Measurements from ENCODE around the gene PIK3R2.

The PIK3R2 gene

DNA sequence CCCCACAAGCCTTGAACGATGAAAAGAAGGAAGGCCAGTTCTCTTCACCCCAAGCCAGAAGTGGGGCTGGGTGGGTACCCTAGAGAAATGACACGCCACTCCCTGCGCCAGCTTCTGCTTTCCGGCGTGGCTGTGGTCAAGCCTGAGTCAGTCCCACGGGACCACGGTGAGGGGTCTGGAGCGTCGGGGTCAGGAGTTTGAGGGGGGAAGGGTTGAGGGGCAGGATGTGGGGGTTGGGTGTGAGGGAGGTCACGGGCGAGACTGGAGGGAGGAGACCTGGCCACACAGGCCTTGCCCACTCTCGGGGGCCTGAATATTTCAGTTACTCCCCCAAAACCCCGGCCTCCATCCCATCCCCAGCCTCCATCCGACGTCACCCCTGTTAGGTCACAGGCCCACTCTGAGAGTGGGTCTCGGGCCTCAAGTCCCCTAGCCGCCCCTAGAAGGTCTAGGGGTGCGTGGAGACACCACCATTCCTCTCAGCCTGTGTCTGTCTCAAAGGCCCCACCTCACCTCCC lies 20.1 kb downstream of the PIK3R2 start:
- no peak for DNase-seq (ENCODE audit: low read depth, low spot score)

DNA sequence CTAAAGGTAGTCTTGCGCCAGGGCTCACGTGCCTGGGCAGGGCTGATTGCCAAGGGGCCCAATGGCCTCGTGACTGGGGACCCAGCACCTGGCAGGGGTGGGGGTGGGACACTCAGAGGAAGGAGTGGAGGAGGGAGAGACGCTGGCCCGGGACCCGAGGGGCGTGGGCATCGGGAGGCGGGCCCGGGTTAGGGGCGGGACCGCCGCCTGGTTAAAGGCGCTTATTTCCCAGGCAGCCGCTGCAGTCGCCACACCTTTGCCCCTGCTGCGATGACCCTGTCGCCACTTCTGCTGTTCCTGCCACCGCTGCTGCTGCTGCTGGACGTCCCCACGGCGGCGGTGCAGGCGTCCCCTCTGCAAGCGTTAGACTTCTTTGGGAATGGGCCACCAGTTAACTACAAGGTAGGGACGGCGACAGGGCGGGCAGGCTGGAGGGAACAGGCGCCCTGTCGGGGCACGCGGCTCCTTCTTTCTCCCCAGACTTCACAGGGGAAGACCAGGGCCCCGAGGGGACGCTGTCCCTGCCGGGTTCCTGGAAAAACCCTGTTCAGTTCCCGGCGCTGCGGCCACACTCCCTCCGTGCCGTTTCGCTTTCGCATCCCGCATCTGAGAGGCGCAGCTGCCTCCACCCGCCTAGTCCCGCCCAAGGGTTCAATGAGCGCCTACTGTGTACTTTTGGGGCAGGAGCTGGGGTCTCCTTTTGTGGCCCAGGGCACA lies 20.8 kb downstream of the PIK3R2 start, which contains the start of gene IFI30:
Gene IFI30 (plus strand): TSS at position 242 of the 717 bp plus-strand sequence. CDS start 29 bp downstream, at position 271.
- DNase-seq (ENCODE audit: low read depth, low spot score): peak; percentile 60

DNA sequence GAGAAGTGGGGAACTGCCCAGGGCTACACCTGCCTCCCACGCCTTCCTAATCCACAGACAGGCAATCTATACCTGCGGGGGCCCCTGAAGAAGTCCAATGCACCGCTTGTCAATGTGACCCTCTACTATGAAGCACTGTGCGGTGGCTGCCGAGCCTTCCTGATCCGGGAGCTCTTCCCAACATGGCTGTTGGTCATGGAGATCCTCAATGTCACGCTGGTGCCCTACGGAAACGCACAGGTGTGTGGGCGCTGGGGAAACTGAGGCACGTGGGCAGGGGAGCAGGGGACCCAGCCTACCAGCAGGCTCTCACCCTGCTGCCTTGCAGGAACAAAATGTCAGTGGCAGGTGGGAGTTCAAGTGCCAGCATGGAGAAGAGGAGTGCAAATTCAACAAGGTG lies 22.0 kb downstream of the PIK3R2 start:
- DNase-seq (ENCODE audit: low read depth, low spot score): no peak

DNA sequence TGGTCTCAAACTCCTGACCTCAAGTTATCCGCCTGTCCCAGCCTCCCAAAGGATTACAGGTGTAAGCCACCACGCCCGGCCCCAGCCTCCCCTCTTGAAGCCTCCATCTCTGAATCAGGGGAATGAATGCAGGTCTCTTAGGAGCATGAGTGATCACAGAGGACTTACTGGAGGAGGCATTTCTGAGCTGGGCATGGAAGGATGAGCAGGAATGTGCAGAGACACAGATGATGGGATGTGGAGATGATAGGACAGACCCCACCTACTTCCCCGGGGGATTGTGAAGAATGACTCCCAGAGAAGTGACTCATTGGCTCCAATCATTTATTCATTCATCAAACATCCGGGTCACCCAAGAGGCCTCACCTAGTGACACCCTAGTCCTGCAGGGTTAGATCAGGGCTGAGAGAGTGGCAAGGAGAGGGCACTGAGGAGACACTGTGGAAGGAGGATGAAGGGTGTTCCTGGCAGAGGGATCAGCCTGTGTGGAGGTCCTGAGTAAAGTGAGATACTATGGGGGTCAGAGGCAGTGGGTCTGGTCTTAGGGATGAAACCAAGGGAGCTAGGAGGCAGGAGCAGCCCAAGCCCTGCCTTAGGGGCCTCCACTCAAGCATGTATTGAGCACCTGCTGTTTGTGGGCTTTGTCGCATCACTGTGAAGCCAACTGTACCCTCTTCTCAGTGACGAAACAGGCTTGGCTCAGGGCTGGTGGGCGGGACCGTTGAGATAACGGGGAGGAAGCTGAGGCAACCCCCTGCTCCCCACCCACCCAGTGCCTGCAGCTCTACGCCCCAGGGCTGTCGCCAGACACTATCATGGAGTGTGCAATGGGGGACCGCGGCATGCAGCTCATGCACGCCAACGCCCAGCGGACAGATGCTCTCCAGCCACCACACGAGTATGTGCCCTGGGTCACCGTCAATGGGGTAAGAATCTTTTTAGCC lies 23.7 kb downstream of the PIK3R2 start:
- no peak for DNase-seq (ENCODE audit: low read depth, low spot score)

DNA sequence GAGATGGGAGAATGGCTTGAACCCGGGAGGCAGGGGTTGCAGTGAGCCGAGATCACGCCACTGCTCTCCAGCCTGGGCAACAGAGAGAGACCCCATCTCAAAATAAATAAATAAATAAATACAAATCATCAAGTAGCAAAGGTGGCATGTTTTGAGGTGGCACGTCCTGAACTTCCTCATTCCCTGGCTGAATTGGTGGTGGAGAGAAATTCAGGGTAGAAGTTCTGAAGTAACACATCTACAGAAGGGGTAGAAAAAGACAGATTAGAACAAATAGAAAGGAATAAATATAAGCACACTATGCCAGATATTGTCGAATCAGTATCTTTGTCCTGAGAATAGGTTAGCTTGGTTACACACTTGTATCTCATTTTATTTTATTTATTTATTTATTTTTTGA lies 27.0 kb downstream of the PIK3R2 start:
- no peak for DNase-seq (ENCODE audit: low read depth, low spot score)

DNA sequence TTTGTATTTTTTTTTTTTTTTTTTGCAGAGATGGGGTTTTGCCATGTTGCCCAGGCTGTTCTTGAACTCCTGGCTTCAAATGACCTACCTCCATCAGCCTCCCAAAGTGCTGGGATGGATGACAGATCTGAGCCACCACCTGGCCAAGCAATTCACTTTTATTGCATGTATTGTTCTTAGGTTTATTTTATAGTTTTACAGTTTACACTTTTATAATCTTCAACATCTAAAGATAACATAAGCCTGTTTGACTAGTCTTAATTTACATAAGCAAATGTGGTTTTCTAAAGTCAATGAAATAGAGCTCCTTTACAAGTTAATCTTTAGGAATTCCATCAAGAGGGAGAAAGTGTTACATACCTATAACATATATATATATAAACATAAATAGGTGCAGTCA lies 30.6 kb downstream of the PIK3R2 start:
- DNase-seq (ENCODE audit: low read depth, low spot score): no peak

DNA sequence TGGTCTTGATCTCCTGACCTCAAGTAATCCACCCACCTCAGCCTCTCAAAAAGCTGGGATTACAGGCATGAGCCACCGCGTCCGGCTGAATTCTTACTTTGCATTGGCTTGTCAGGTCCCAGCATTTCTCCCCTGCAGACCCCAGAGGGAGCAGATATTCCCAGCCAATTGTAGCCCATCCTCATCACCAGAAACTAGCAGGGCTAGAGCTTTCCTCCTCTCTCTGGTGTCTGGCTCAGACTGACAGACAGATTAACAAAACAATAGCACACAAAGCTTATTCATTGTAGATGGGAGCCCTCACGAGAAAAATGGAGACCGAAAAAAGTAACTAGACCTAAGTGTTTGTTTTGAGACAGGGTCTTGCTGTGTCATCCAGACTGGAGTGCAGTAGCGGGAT lies 32.6 kb downstream of the PIK3R2 start:
- DNase-seq (ENCODE audit: low read depth, low spot score): no peak

DNA sequence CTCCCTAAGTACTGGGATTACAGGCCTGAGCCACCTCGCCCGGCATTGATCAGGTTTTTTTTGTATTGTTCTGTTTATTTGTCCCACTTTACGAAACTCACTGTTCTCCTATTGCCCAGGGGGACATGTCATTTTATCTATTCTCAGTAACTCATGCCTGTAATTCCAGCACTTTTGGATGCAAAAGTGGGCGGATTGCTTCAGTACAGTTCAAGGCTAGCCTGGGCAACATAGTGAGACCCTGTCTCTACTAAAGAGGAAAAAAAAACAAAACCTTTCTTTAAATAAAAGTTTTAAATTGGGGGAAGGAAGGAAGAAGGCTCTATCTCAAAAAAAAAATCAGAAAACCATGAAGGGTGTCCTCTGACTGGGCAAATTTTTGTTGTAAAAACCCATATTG lies 37.3 kb downstream of the PIK3R2 start:
- no peak for DNase-seq (ENCODE audit: low read depth, low spot score)

DNA sequence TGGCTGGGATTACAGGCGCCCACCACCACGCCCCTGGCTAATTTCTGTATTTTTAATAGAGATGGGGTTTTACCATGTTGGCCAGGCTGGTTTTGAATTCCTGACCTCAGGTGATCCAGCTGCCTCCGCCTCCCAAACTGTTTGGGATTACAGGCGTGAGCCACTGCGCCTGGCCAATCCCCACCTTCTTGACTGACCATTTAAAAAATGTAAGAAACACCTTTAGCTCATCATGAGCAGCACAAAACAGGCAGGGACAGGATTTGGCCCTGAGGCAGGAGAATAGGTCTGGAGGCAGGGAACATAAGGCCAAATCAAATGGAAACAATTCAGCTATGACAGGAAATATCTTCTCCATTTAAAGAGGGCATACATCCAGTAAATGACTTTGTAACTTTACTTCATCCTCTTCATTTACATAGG lies 38.7 kb downstream of the PIK3R2 start:
- no peak for DNase-seq (ENCODE audit: low read depth, low spot score)

DNA sequence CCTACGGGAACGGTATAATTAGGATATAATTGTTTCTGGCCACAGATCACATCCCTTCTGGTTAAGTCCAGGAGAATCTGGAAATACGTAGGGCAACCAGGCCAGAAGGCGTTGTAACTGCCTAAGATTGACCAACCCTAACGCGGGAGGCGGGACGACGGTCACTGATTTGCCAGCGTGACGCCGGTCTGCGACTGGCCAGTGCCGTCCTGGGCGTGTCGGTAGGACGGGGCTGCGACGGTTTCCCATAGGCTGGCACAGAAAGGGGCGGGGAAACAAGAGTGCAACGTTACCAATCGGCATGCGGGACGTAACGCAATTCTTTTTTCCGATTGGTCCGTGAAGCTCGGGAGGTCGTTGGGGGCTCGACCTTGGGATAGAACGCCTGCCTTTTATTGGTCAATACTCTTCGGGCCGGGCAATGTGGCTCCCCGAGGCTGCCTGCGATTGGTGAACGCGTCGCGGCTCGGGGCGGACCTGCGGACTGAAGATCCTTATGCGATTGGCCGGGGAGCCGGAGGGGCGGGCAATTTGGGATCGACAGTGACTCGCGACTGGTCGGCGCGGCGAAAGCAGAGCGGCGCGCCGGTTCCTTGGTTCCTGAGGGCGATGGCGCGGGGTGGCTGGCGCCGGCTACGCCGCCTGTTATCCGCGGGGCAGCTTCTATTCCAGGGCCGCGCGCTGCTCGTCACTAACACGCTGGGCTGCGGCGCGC lies 39.9 kb downstream of the PIK3R2 start, which contains the start of gene MPV17L2:
Gene MPV17L2 (plus strand): TSS at position 546 of the 715 bp plus-strand sequence. CDS start 64 bp downstream, at position 610.
- DNase-seq (ENCODE audit: low read depth, low spot score): peak; percentile 100

DNA sequence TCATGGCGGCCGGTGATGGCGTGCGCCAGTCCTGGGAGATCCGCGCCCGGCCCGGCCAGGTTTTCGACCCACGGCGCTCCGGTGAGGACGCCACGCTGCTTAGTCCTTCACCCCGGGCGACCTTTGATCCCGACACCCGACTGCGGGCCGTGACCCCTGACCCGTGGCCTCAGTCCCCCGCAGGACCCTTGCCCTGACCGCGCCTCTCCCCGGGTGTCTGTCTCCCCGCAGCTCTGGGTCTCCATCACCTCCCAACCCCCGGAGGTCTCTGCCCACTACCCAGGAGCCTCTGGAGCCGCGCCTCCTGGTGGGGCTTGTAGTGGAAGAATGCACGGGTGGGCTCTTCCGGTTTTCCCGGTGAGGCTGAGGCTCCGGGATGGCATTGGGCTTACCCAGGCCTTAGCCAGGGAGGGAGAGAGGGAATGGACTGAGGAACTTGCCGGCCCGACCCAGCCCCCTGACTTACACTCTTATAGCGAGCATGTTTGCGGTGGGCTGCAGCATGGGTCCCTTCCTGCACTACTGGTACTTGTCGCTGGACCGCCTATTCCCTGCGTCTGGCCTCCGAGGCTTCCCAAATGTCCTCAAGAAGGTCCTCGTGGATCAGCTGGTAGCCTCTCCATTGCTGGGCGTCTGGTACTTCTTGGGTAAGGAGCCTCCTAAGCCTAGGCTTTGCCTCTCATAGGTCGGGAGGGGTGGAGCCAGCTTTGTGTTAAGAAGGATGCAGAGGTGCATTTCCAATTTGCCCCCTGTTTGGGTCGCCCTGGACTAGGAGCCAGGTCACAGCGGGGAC lies 40.6 kb downstream of the PIK3R2 start:
- DNase-seq (ENCODE audit: low read depth, low spot score): peak; percentile 24

DNA sequence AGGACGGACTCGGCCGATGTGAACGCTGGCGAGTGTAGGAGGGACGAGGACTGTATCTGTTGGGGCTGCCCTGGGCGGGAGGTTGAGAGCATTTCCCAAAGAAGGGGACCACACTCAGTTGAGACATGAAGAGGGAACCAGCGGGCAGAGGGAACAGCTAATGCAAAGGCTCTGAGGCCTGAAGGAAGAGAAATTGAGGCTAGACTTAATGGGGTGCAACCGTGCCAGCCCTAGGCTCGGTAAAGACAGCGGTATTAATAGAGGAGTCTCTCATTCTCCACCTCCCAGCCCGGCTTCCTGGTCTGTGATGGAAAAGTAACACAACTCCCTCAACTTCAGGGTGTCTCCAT lies 41.2 kb downstream of the PIK3R2 start:
- DNase-seq (ENCODE audit: low read depth, low spot score): no peak

DNA sequence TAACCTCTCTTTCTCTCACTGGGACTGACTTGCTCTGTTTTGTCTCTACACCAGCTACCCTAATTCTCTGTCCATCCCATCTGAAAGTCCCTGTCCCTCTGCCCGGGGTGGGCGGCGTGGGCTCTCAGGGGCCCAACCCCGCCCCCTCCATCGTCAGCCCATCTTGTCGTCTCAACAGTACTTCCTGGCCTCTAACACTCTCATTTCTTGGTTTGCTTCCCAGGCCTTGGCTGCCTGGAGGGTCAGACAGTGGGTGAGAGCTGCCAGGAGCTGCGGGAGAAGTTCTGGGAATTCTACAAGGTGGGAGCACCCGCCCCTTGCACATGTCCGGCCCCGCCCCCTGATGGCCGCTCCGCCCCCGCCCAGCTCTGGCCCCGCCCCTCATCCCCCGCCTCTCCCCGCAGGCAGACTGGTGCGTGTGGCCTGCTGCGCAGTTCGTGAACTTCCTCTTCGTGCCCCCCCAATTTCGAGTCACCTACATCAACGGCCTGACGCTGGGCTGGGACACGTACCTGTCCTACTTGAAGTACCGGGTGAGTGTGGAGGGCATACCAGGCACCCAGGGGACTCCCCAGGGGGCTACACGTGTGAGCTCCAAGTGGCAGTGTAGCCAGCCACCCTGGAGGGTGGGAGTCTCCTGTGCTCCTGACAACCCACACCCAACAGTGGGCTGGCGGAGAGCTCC lies 41.7 kb downstream of the PIK3R2 start:
- DNase-seq (ENCODE audit: low read depth, low spot score): peak; percentile 62

DNA sequence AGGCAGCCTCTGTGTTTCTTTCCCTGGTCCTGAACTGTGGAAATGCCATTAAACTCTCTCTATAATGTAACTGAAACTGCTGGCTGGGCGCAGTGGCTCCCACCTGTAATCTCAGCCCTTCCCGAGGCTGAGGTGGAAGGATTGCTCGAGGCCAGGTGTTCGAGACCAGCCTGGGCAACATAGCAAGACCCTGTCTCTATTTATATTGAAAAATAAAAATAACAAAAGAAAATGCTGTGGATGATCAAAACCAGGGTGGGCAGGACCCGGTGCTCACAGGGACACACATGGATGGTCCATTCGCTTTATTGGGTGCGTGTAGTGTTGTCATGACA lies 43.5 kb downstream of the PIK3R2 start:
- no peak for DNase-seq (ENCODE audit: low read depth, low spot score)

DNA sequence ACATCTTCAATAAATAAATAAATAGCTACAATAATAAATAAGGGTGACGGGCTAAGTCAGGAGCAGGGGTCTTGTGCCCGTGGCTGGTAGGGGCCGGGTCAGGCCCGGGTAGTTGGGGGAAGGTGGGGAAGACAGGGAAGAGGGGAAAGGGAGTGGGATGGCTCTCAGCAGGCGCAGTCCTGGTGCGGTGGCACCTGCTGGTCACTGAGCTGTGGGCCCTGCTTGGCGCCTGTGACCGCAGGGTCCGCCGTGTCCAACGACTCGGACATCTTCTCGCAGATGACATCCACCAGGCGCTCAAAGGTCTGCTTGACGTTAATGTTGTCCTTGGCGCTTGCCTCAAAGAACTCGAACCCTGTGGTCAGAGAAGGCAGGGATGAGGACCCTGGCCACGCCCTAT lies 44.3 kb downstream of the PIK3R2 start:
- DNase-seq (ENCODE audit: low read depth, low spot score): no peak

DNA sequence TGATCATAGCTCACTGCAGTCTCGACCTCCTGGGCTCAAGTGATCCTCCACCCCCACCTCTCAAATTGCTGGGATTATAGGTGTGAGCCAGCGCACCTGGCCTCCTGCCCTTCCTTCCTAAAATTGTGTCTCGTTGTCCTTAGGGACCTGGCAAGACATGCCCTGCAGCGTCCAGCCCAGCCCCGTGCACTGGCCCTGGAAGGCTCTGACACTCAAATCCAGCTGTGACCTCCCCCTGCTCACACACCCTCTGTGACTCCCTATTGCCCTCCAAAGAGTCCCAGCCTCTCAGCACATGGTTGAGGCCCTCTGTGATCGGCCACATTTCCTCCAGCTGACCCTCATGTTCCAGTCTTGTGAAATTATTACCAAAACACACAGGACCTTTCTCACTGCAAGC lies 45.0 kb downstream of the PIK3R2 start:
- DNase-seq (ENCODE audit: low read depth, low spot score): no peak

DNA sequence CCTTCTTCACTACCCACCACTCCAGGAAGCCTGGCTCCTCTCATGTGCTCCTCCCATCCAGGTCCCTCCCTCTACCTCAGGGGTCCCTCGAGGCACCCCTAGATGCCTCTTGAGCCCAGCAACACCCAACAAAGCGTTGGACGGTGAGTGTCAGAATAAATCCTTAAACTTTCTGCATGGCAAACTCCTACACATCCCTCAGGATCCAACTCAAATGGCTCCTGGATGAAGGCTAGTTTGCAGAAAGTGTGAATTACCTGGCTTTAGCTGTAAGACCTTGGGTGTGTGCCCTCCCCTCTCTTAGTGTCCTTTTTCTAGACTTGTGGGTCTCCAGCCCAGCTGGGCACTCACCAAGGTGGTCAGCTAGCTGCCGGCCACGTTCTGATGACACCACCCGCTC lies 45.4 kb downstream of the PIK3R2 start:
- DNase-seq (ENCODE audit: low read depth, low spot score): no peak

DNA sequence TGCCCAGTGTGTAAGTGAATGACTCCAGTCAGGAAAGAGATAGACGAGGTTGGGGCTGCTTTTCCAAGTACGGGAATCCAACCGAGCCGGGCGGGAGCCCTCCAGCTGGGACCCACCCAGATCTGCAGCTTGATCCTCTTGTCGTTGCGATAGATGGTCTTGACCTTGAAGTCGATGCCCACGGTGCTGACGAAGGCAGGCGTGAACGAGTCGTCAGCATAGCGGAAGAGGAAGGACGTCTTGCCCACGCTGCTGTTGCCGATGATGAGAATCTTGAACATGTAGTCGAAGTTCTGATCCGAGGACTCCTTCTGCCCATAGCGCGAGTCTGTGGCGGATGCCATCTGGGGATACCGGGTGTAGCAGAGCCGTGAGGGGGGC lies 49.4 kb downstream of the PIK3R2 start:
- no peak for DNase-seq (ENCODE audit: low read depth, low spot score)

DNA sequence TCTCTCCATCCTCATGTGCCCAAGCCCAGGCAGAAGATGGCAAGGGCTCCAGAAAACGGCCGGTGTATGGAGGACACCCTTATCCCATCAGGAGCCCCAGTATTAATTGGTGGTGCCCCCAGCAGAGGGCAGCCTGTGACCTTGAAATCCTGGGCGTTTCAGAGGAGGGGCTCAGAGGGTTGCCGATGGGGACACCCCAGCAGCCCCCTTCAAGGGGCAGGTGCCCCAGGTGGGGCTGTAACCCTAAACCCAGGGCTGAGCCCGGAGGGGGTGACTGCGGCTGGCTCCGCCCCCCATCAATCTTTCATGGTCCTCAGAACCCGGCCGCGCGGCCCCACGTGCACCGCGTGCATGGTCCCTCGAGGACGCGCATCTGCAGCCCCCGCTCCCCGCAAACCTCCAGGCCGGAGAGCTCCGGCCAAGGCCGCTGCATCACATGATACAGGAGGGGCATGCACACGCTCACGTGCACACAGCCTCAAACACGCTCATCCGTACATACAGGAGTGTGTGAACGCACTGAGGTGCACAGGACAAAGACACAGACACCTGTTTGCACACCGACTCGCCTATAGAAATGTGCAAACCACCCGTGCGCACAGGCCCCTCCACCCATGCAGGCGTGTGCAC lies 49.9 kb downstream of the PIK3R2 start:
- peak; percentile 19 for DNase-seq (ENCODE audit: low read depth, low spot score)

DNA sequence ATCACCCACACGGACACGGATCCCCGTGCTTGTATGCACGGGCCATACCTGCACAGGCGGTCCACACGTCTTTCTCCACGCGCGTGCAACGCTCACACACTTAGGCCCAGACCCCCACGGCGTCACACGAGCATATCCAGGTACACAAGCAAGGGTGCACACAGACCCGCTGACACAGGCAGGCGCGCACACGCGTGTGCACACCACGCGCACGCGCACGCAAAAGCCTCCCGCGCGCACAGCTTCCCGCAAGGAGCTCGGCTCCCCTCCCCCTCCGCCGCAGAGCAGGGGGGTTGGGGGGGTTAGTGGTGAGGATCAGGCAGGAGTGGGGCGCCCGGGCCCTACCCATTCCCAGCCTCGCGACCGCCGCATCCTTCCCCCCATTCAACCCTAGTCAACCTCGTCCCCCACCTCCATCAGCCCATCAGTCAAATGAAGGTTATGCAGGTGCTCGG lies 50.5 kb downstream of the PIK3R2 start:
- no peak for DNase-seq (ENCODE audit: low read depth, low spot score)
